HAP-1 (cell line): ENCODE measurements around the gene NFIC.
"Not testable (repeated sequence)": the region's sequence is repeated elsewhere in the genome, so short reads cannot be mapped to it uniquely, and the experiment has no call there.

Source experiments
- DNase-seq, 2 experiments: peaks; one replicate each; pipeline ENCODE4 v3.0.0-alpha.2; 2016 to 2020; ENCODE audit warnings: low spot score in 2 of 2
- H3K27me3 ChIP-seq: fragments of 250-450 bp; sonication (Bioruptor Pico); 2 replicates; pipeline ENCODE4 v1.5.1; 2020; ENCODE audit warnings: low read depth, mild to moderate bottlenecking, moderate library complexity
- H3K36me3 ChIP-seq: fragments of 250-450 bp; sonication (Bioruptor Pico); replicated peaks from 2 replicates; pipeline ENCODE4 v1.5.1; 2020; ENCODE audit warnings: mild to moderate bottlenecking
- H3K4me1 ChIP-seq: fragments of 250-450 bp; sonication (Bioruptor Pico); 2 replicates; pipeline ENCODE4 v1.5.1; 2020; ENCODE audit warnings: mild to moderate bottlenecking
- H3K4me3 ChIP-seq: fragments of 250-450 bp; sonication (Bioruptor Pico); 2 replicates; pipeline ENCODE4 v1.5.1; 2020; ENCODE audit warnings: mild to moderate bottlenecking, moderate library complexity
- H3K9me3 ChIP-seq: fragments of 250-450 bp; sonication (Bioruptor Pico); 2 replicates; pipeline ENCODE4 v1.5.1; 2020; ENCODE audit warnings: mild to moderate bottlenecking, moderate library complexity
- in situ Hi-C: fragments of 300-500 bp; cut with MboI; formaldehyde crosslinking; loops from 3 replicates; pipeline ENCODE4 v1.14.3; 2020; ENCODE audit warnings: low sequenced_read_pairs, inconsistent platforms, mixed read lengths

Gene NFIC

DNA sequence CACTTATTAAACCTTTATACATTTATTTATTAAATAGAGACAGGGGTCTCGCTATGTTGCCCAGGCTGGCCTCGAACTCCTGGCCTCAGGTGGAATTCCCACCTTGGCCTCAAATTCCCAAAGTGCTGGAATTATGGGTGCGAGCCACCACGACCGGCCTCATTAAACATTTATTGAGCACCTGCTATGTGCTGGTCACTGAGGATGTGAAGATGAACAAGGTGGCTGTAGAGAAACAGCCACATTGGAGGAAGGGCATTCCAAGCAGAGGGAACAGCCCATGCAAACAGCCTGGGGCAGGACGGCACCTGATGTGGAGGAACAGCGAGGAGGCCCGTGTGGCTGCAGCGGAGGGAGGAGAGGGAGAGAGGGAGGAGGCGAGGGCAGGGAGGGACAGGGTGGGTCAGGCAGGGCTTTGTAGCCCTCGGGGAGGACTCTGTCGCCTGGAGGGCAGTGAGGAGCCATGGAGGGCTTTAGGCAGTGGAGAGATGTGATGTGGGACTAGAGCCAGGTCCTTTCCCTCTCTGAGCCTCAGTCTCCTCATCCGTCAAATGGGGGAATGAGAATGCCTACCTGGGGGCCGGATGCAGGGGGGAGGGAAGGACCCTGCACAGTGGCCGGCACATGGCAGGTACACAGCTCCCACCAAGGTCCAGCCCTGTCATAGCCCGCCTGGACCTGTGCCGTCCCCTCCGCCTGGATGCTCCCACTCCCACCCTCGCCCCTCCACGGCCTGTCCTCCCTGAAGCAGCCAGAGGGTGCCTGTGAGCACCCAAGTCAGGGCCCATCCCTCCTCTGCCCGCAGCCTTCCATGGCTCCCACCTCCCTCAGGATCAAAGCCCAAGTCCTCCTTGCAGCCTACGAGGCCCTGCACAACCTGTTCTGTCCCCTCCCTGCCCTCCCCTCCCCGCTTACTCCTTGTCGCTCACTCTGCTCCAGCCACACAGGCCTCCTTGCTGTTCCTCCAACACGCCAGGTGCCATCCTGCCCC, 21.5 kb upstream of the NFIC start:
- no peak for DNase-seq
- Histone ChIP-seq H3K27me3 (no peaks in the 10 kb centered on the region), H3K9me3 (no peaks in the 10 kb centered on the region), H3K4me3 (no peak overlapping the region), H3K36me3 (no peaks in the 10 kb centered on the region), H3K4me1 (no peaks in the 10 kb centered on the region)
- in situ Hi-C loops = no loop called here

GRCh38 chr19:3345850-3346460, 20.4 kb upstream of the NFIC start:
- no peaks in the 10 kb centered on the region for H3K36me3 ChIP-seq
- no peaks in the 10 kb centered on the region for H3K27me3 ChIP-seq
- in situ Hi-C loops = no loop called here
- H3K4me1 ChIP-seq = no peaks in the 10 kb centered on the region
- DNase-seq = no peak
- no peak overlapping the region for H3K4me3 ChIP-seq
- H3K9me3 ChIP-seq = no peaks in the 10 kb centered on the region

- in situ Hi-C loops = no loop called here
- no peak for DNase-seq
Observed at GRCh38 chr19:3346677-3347353, 19.6 kb upstream of the NFIC start.

GRCh38 chr19:3348042-3348441, 18.3 kb upstream of the NFIC start:
- Histone ChIP-seq H3K36me3 (no peaks in the 10 kb centered on the region), H3K9me3 (no peaks in the 10 kb centered on the region), H3K27me3 (no peaks in the 10 kb centered on the region), H3K4me1 (no peaks in the 10 kb centered on the region), H3K4me3 (no peak overlapping the region)
- DNase-seq = no peak
- in situ Hi-C loops = no loop called here

More at GRCh38 chr19:3346677-3347353, 19.6 kb upstream of the NFIC start:
- H3K9me3 ChIP-seq = no peaks in the 10 kb centered on the region
- H3K36me3 ChIP-seq = no peaks in the 10 kb centered on the region
- no peak overlapping the region for H3K4me3 ChIP-seq
- no peaks in the 10 kb centered on the region for H3K27me3 ChIP-seq
- no peaks in the 10 kb centered on the region for H3K4me1 ChIP-seq

DNA sequence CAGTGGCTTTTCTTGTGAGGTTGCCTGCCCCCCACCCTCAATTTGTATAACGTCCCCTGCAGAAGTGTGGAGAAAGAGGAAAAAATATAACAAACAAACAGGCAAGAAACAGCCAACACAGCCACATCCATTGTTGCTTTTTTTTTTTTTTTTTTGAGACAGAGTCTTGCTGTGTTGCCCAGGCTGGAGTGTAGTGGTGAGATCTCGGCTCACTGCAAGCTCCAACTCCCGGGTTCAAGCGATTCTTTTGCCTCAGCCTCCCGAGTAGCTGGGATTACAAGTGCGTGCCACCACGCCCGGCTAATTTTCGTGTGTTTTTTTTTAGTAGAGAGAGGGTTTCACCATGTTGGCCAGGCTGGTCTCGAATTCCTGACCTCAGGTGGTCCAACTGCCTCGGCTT, 17.9 kb upstream of the NFIC start:
- H3K27me3 ChIP-seq, H3K4me1 ChIP-seq, DNase-seq, in situ Hi-C loops, H3K9me3 ChIP-seq, H3K36me3 ChIP-seq, H3K4me3 ChIP-seq: not testable (repeated sequence)

- DNase-seq = no peak
- H3K4me1 ChIP-seq = no peaks in the 10 kb centered on the region
- H3K36me3 ChIP-seq = no peaks in the 10 kb centered on the region
- H3K9me3 ChIP-seq = no peaks in the 10 kb centered on the region
- H3K27me3 ChIP-seq = no peaks in the 10 kb centered on the region
- H3K4me3 ChIP-seq = no peak overlapping the region
- in situ Hi-C loops = no loop called here
Observed at GRCh38 chr19:3350014-3350663, 16.2 kb upstream of the NFIC start.

DNA sequence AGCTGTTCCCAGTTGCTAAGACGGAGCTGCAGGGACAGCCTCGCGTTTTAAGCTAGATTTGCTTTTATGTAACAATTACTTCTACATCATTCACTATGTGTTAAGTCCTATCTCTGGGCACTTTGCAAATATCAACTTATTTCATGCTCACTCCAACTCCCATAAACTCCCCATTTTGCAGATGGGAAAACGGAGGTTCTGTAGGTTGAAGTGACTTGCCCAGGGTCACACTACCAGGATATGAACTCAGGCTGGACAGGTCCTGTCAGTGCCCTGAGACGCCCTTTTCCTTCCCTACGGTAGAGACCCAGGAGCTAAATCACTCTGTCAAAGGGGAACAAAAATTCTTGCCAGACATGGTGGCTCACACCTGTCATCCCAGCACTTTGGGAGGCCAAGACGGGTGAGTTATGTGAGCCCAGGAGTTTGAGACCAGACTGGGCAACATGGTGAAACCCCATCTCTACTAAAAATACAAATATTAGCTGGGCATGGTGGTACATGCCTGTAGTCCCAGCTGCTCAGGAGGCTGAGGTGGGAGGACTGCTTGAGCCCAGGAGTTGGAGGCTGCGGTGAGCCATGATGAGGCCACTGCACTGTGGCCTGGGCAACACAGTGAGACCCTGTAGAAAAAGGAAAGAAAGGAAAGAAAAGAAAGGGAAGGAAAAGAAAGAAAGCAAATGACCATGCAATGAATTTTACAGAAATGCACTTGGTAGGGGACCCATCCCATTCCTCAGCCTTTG, 14.5 kb upstream of the NFIC start:
- H3K9me3 ChIP-seq = no peaks in the 10 kb centered on the region

DNA sequence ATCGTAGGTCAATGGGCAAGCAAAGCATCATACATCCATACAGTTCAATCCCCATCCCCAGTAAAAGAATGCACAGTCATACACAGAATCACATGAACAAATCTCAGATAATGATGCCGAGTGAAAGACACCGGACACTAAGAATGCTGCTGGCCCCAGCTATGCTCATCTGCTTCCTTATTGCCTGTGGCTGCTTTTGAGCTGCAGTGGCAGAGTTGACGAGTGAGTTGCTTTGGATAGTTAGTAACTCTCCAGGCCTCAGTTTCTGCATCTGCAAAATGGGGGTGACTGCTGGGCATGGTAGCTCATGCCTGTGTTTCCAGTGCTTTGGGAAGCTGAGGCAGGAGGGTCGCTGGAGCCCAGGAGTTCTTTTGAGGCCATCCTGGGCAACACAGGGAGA, 12.9 kb upstream of the NFIC start:
- Histone ChIP-seq H3K4me3 (no peak overlapping the region), H3K9me3 (no peaks in the 10 kb centered on the region), H3K4me1 (peaks cover 4% of the 10 kb centered on the region; the same call in 1 of the 2 replicates), H3K36me3 (no peaks in the 10 kb centered on the region), H3K27me3 (no peaks in the 10 kb centered on the region)
- DNase-seq = no peak
- in situ Hi-C loops = no loop called here

More for the DNA sequence above, 14.5 kb upstream of the NFIC start:
- no peak for DNase-seq
- H3K36me3 ChIP-seq = no peaks in the 10 kb centered on the region
- H3K27me3 ChIP-seq = no peaks in the 10 kb centered on the region
- H3K4me1 ChIP-seq = no peaks in the 10 kb centered on the region
- no peak overlapping the region for H3K4me3 ChIP-seq
- in situ Hi-C loops = no loop called here

GRCh38 chr19:3356805-3357204, 9.6 kb upstream of the NFIC start:
- Histone ChIP-seq H3K9me3 (no peaks in the 10 kb centered on the region), H3K27me3 (no peaks in the 10 kb centered on the region), H3K36me3 (no peaks in the 10 kb centered on the region), H3K4me3 (no peak overlapping the region), H3K4me1 (peaks cover 4% of the 10 kb centered on the region; the same call in 1 of the 2 replicates)
- DNase-seq = no peak
- in situ Hi-C loops = no loop called here

GRCh38 chr19:3357271-3357991, 9.0 kb upstream of the NFIC start:
- H3K9me3 ChIP-seq = no peaks in the 10 kb centered on the region
- H3K4me3 ChIP-seq = no peak overlapping the region
- no peak for DNase-seq
- in situ Hi-C loops = no loop called here
- no peaks in the 10 kb centered on the region for H3K27me3 ChIP-seq
- H3K36me3 ChIP-seq = no peaks in the 10 kb centered on the region
- peaks cover 4% of the 10 kb centered on the region; the same call in 1 of the 2 replicates for H3K4me1 ChIP-seq

GRCh38 chr19:3357992-3358688, 8.2 kb upstream of the NFIC start:
- no peak for DNase-seq
- Histone ChIP-seq H3K36me3 (no peaks in the 10 kb centered on the region), H3K4me3 (peak overlapping the region; percentile 44), H3K27me3 (no peaks in the 10 kb centered on the region), H3K4me1 (peaks cover 4% of the 10 kb centered on the region; the same call in 1 of the 2 replicates), H3K9me3 (no peaks in the 10 kb centered on the region)
- in situ Hi-C loops = no loop called here

- Histone ChIP-seq H3K4me3 (peak overlapping the region; percentile 44), H3K27me3 (no peaks in the 10 kb centered on the region), H3K9me3 (no peaks in the 10 kb centered on the region), H3K4me1 (peaks cover 4% of the 10 kb centered on the region; the same call in 1 of the 2 replicates), H3K36me3 (no peaks in the 10 kb centered on the region)
- DNase-seq = no peak
- in situ Hi-C loops = no loop called here
Observed at GRCh38 chr19:3358689-3359014, 7.7 kb upstream of the NFIC start.
